SU-DHL-6 (cell line): ENCODE measurements around the gene EXOC4.

Experiments used
- H2AFZ ChIP-seq: fragments of 200-600 bp; sonication (generic); 2 replicates; pipeline ENCODE4 v1.6.1; 2014; ENCODE audit warnings: low read depth, mild to moderate bottlenecking, moderate library complexity, mixed read lengths, antibody characterized with exemption, low read length; ENCODE audit not compliant: severe bottlenecking
- H3F3A ChIP-seq: fragments of 200-600 bp; shearing (Covaris generic); 2 replicates; pipeline ENCODE4 v1.6.0; 2016; ENCODE audit warnings: antibody characterized with exemption, mild to moderate bottlenecking; ENCODE audit not compliant: insufficient read depth
- H3K27ac ChIP-seq: fragments of 200-600 bp; sonication (generic); 2 replicates; pipeline ENCODE4 v1.5.1; 2016; ENCODE audit warnings: low read depth, mild to moderate bottlenecking, low read length, moderate library complexity, mixed read lengths
- H3K27me3 ChIP-seq: fragments of 200-600 bp; sonication (generic), shearing (Covaris generic); 2 replicates; pipeline ENCODE4 v1.6.0; 2014; ENCODE audit warnings: mild to moderate bottlenecking, low read length
- H3K36me3 ChIP-seq: fragments of 200-600 bp; sonication (generic); 2 replicates; pipeline ENCODE4 v1.6.1; 2014; ENCODE audit warnings: mild to moderate bottlenecking, low read length, mixed read lengths
- H3K4me2 ChIP-seq: fragments of 300-600, 200-600 bp; shearing (Covaris generic), sonication (generic); 2 replicates; pipeline ENCODE4 v1.6.0; 2014; ENCODE audit warnings: low read length, low read depth, mild to moderate bottlenecking; ENCODE audit not compliant: poor library complexity, severe bottlenecking
- H3K4me3 ChIP-seq: fragments of 200-600 bp; sonication (generic); 2 replicates; pipeline ENCODE4 v1.5.1; 2014; ENCODE audit warnings: antibody characterized with exemption, low read length, mild to moderate bottlenecking, mixed read lengths; ENCODE audit not compliant: insufficient read depth, poor library complexity, severe bottlenecking
- H3K79me2 ChIP-seq: fragments of 200-600 bp; sonication (generic); 2 replicates; pipeline ENCODE4 v1.6.1; 2014; ENCODE audit warnings: mild to moderate bottlenecking, low read length, moderate library complexity; ENCODE audit not compliant: insufficient read depth
- H3K9ac ChIP-seq: fragments of 200-600 bp; sonication (generic); 2 replicates; pipeline ENCODE4 v1.7.0; 2014; ENCODE audit warnings: mild to moderate bottlenecking, low read length
- H3K9me2 ChIP-seq: fragments of 200-600 bp; sonication (generic); replicated peaks from 2 replicates; pipeline ENCODE4 v1.6.1; 2014; ENCODE audit warnings: low read length; ENCODE audit not compliant: insufficient read depth
- H3K9me3 ChIP-seq: fragments of 200-600 bp; sonication (generic); 2 replicates; pipeline ENCODE4 v1.6.1; 2014; ENCODE audit warnings: low read length, mixed read lengths; ENCODE audit not compliant: insufficient read depth
- H4K20me1 ChIP-seq: fragments of 200-600 bp; sonication (generic); 2 replicates; pipeline ENCODE4 v1.6.1; 2014; ENCODE audit warnings: low read depth, mild to moderate bottlenecking, antibody characterized with exemption, low read length, moderate library complexity, mixed read lengths
- CTCF ChIP-seq: fragments of 200-600 bp; sonication (generic); IDR thresholded peaks from one replicate; pipeline ENCODE4 v1.5.1; 2017; ENCODE audit warnings: antibody characterized with exemption, mild to moderate bottlenecking, low read length, moderate library complexity; ENCODE audit not compliant: insufficient read depth, poor library complexity, severe bottlenecking
- EZH2phosphoT487 ChIP-seq: fragments of 200-600 bp; sonication (generic), shearing (Covaris generic); conservative IDR thresholded peaks from 2 replicates; pipeline ENCODE4 v1.6.1; 2018; ENCODE audit warnings: mild to moderate bottlenecking, antibody characterized with exemption, low read length, moderate library complexity, mixed read lengths

The EXOC4 gene

DNA sequence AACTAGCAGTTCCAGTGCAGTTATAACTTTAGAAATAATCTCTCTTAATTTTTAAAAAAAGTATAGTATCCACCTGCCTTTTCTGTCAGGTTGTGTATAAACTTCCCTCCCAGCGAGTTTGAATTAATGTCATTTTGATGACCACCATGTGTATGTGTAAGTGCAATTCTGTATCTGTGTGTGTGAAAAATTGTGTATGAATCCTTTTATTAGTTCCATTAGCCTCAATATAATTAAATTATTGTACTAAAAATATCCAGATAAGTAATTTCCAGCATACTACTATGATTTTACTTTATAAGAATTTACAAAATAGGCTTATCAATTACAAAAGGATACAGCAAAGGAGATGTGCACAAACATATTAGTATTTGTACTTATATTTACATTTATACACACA is 453.1 kb downstream of the EXOC4 start:
- no peaks in the 10 kb centered on the region for H3K79me2 ChIP-seq
- no peak for TF ChIP-seq EZH2phosphoT487
- TF ChIP-seq CTCF: no peak
- H3K9me2 ChIP-seq: no peaks in the 10 kb centered on the region
- H4K20me1 ChIP-seq: no peaks in the 10 kb centered on the region
- no peak overlapping the region for H2AFZ ChIP-seq
- H3K4me2 ChIP-seq: no peak overlapping the region
- no peaks in the 10 kb centered on the region for H3K27me3 ChIP-seq
- no peaks in the 10 kb centered on the region for H3K36me3 ChIP-seq
- H3K9me3 ChIP-seq: no peaks in the 10 kb centered on the region
- no peaks in the 10 kb centered on the region for H3F3A ChIP-seq
- H3K4me3 ChIP-seq: no peak overlapping the region
- H3K9ac ChIP-seq: no peak overlapping the region
- H3K27ac ChIP-seq: no peak overlapping the region

DNA sequence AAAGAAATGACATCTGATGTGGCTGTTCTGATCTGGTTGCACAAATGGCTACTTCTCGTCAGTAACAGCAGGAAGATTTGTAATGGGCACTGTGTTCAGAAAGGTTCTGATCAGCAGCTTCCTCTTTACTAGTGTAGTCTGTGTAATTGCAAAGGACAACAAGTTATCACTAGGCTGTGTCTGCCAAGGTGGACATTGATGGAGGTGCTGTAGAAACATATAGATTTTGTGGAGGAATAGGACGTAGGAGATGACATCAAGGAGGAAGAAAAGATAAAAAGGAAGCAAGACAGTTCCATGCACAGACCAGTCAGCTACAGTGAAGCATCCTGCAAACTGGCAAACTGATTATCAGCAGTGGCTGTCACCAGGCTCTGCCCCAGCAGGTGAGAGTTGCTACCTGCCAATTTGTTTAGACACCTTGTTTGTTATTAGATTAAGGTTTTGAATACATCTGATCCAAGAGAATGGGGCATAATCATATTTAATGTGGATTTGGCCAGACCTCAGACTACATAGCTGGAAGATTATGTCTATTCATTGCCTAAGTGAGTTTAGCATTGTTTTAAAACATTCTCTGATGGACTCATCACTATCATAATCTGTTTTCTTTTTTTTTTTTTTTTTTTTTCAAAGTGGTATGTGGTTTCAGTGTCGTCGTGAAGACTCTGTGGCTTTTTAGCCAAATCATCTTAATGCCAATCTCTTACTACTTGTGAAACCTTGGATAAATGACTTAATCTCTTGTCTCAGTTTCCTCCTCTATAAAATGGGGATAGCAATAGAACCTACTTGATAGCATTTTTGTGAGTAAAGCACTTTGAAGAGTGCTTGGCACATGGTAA is 456.4 kb downstream of the EXOC4 start:
- H2AFZ ChIP-seq: no peak overlapping the region
- H3K36me3 ChIP-seq: no peaks in the 10 kb centered on the region
- H3K4me3 ChIP-seq: no peak overlapping the region
- no peaks in the 10 kb centered on the region for H3K27me3 ChIP-seq
- H3K27ac ChIP-seq: no peak overlapping the region
- TF ChIP-seq CTCF (no peak), EZH2phosphoT487 (no peak)
- no peaks in the 10 kb centered on the region for H3F3A ChIP-seq
- no peak overlapping the region for H3K4me2 ChIP-seq
- no peaks in the 10 kb centered on the region for H4K20me1 ChIP-seq
- no peaks in the 10 kb centered on the region for H3K79me2 ChIP-seq
- H3K9ac ChIP-seq: no peak overlapping the region
- H3K9me3 ChIP-seq: no peaks in the 10 kb centered on the region
- H3K9me2 ChIP-seq: no peaks in the 10 kb centered on the region

GRCh38 chr7:133712544-133712943 is 459.7 kb downstream of the EXOC4 start:
- H3K79me2 ChIP-seq: no peaks in the 10 kb centered on the region
- H3K9me2 ChIP-seq: no peaks in the 10 kb centered on the region
- H3F3A ChIP-seq: no peaks in the 10 kb centered on the region
- H3K36me3 ChIP-seq: no peaks in the 10 kb centered on the region
- no peak overlapping the region for H3K4me3 ChIP-seq
- H4K20me1 ChIP-seq: no peaks in the 10 kb centered on the region
- H3K9me3 ChIP-seq: no peaks in the 10 kb centered on the region
- no peak overlapping the region for H3K9ac ChIP-seq
- no peaks in the 10 kb centered on the region for H3K27me3 ChIP-seq
- no peak overlapping the region for H3K27ac ChIP-seq
- TF ChIP-seq CTCF: no peak
- TF ChIP-seq EZH2phosphoT487: no peak
- no peak overlapping the region for H2AFZ ChIP-seq
- no peak overlapping the region for H3K4me2 ChIP-seq
